Sigmoid colon (tissue), 4 donors: ENCODE results near the gene ENTPD1.

Experiments used
- EP300 ChIP-seq, 4 donors: sonication (generic); formaldehyde crosslinking; IDR thresholded peaks; one replicate each; pipeline ENCODE4 v1.6.1; 2017; ENCODE audit warnings: antibody characterized with exemption in 4 of 4
- POLR2A ChIP-seq, 2 donors: fragments of 450-650 bp; IDR thresholded peaks; one replicate each; pipeline ENCODE4 v1.6.1; 2016; ENCODE audit warnings: antibody characterized with exemption in 2 of 2, mild to moderate bottlenecking in 2 of 2, moderate library complexity in 2 of 2
- TF ChIP-seq, protein P1 (sequence below), 4 experiments: fragments of 450-650 bp in 3 of 4; fragments of 200-600 bp in 1 of 4; IDR thresholded peaks; one replicate each; pipeline ENCODE4 v1.5.1; 2016 to 2019; ENCODE audit warnings: antibody characterized with exemption in 4 of 4, mild to moderate bottlenecking in 3 of 4, moderate library complexity in 2 of 4

DNA sequence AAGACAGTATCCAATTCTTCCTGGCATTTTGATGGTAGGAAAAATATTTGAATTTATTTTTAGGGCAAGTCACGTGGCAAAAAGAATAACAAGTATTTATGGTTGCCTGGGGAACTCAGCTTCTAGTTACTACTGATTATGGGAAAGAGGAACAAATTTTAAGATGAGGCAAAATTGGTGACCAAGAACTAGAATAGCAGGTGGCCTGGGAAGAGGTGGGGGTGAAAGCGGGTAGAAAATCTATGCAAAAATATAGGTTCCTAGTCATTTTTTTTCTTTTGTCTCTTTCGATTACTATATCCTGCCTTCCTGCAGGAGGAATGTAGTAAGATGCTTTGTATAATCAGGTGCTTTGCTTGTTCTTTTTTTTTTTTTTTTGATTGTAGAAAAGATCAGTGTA lies 27.8 kb downstream of the ENTPD1 start:
- TF ChIP-seq POLR2A (IDR thresholded peaks at IDR 0.05) (no peak), EP300 (IDR thresholded peaks at IDR 0.05) (no peak)
- TF ChIP-seq, protein P1, sequence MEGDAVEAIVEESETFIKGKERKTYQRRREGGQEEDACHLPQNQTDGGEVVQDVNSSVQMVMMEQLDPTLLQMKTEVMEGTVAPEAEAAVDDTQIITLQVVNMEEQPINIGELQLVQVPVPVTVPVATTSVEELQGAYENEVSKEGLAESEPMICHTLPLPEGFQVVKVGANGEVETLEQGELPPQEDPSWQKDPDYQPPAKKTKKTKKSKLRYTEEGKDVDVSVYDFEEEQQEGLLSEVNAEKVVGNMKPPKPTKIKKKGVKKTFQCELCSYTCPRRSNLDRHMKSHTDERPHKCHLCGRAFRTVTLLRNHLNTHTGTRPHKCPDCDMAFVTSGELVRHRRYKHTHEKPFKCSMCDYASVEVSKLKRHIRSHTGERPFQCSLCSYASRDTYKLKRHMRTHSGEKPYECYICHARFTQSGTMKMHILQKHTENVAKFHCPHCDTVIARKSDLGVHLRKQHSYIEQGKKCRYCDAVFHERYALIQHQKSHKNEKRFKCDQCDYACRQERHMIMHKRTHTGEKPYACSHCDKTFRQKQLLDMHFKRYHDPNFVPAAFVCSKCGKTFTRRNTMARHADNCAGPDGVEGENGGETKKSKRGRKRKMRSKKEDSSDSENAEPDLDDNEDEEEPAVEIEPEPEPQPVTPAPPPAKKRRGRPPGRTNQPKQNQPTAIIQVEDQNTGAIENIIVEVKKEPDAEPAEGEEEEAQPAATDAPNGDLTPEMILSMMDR (IDR thresholded peaks at IDR 0.05) = no peak
